NAMALWA (cell line): ENCODE results near the gene SPOUT1.
"Not testable (repeated sequence)": the region's sequence is repeated elsewhere in the genome, so short reads cannot be mapped to it uniquely, and the experiment has no call there.

Experiments
- DNase-seq: peaks from one replicate; pipeline ENCODE4 v3.0.0-alpha.2; 2015; ENCODE audit warnings: low spot score

The SPOUT1 gene, protein sequence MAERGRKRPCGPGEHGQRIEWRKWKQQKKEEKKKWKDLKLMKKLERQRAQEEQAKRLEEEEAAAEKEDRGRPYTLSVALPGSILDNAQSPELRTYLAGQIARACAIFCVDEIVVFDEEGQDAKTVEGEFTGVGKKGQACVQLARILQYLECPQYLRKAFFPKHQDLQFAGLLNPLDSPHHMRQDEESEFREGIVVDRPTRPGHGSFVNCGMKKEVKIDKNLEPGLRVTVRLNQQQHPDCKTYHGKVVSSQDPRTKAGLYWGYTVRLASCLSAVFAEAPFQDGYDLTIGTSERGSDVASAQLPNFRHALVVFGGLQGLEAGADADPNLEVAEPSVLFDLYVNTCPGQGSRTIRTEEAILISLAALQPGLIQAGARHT

DNA sequence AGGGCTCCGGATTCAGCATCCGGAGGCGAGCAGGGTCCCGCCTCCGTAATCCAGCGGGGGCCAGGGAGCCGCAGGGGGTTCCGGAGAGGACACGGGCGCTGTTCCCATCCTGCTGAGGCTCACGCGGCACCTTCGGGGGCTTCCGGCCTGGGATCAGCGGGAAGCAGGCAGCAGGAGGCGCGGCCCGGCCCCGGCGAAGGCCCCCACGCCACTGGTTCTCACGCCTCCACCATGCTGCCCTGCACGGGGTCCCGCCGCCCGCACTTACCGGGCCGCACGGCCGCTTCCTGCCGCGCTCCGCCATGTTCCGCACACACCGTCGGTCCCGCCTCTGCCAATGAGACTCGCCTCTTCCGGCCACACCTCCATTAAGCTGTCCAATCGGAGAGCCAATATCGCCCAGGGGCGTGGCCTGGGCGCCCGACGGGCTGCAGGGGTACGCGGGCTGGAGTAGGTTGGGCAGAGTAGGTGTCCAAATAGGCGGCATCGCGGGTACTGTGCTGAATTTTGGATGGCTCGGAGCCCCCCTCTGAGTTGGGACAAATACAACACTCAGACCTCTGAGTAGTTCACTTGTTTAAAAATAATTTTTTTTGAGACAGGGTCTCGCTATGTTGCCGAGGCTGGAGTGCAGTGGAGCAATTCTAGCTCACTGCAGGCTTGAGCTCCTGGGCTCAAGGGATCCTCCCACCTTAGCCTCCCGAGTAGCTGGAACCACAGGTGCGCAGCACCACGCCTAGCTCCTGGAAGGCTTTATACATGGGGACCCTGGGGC lies at the start of gene SPOUT1:
Gene SPOUT1, minus strand, starts transcription at position 318 of the 775 bp plus-strand sequence. Its CDS starts 14 bp downstream, at position 304.
- peak; percentile 98 for DNase-seq

DNA sequence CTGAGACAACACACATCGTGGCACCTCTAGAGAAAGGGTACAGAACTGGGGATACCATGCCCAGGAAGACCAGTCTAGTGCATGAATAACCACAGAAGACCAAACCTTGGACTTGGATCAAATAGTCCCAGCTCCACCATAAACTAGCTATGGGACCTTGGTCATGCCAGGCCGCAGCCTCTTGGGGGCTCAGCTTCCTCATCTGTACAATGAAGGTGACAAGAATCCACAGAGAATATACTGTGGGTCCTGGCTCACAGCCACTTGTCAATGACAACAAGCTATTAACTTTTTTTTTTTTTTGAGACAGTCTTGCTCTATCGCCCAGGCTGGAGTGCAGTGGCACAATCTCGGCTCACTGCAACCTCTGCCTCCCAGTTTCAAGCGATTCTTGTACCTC lies 48.3 kb upstream of the SPOUT1 start:
- peak; percentile 36 for DNase-seq

DNA sequence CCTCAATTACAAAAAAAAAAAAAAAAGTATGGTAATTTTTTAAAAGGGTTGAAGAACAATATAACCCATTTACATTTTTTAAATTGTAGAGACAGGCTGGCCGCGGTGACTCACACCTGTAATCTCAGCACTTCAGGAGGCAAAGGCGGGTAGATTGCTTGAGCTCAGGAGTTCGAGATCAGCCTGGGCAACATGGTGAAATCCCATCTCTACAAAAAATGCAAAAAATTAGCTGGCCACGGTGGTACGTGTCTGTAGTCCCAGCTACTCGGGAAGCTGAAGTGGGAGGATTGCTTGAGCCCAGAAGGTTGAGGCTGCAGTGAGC lies 41.3 kb upstream of the SPOUT1 start:
- not testable (repeated sequence) for DNase-seq

DNA sequence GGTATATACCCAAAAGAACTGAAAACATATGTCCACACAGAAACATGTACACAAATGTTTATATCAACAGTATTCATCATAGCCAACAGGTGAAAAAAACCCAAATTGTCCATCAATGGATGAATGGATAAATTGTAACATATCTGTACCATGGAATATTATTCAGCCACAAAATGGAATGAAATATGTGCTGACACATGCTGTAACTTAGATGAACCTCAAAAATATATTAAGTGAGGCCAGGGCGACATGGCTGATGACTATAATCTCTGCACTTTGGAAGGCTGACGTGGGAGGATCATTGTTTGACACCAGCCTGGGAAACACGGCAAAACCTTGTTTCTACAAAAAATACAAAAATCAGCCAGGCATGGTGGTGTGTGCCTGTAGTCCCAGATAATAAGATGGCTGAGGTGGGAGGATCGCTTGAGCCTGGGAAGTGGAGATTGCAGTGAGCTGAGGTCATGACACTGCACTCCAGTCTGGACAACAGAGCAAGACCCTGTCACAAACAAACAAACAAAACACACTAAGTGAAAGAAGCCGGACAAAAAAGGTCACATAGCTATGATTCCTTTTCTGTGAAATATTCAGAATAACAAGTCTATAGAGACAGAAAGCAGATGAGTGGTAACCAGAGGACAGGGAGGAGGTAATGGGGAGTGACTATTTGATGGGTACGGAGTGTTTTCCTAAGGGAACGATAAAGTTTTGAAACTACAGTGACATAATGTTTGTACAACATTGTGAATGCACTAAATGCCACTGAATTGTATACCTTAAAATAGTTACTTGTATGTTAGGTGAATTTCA lies 40.7 kb upstream of the SPOUT1 start:
- DNase-seq = no peak

DNA sequence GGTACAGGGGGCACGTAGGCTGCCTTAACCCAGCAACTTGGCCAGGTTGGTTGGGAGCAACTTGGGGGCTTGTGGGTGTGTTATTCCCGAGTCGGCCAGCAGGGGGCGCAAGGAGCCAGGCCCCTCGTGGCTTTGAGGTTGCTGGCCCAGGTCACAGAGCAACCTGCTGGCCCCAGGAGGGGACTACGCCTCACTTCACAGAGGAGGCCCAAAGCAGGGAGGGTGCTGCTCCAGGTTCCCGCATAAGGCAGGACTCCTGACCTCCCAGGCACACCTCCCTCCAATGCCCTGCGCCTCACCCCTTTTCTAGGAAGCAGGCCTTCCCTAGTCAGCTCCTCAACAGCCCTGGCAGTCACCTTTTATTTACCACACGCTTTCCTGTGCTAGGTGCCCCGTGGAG lies 34.1 kb upstream of the SPOUT1 start:
- DNase-seq = peak; percentile 86

DNA sequence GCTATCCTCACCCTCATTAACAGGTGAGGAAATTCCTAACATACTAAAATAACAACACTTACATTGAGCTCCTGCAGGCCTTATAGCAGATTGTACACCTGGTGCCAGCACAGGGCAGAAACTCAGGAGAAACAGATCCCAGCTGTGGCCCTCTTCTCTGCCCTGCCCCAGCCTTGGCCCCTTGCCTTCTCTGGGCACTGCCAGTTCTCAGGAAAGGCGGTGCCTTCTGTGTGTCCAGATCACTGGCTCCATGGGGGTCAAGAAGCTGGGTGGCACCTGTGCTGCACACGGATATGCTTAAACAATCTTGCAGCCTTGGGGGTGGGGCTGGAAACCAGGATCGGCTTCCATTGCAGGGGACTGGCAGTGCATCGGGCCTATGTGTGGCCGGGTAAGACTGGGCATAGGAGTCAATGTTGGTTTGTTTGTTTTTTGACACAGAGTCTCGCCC lies 32.8 kb upstream of the SPOUT1 start:
- DNase-seq = no peak

DNA sequence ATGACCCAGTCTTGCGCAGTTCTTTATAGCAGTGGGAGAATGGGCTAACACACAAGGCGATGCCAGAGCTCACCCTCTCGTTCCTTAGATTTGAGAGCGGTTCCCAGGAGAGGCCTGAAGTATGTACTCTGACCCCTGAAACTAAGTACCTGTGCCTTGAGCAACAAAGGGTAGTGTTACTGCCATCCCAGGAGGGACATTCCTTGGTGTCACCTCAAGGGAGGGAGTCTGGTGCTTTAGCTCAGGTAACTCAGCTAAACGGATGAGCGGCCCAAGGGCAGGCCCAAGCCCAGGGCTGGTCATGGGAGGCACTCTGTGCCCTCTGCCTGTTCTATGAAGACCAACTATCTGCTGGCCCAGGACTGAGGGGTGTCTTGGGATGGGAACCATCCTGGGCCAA lies 31.9 kb upstream of the SPOUT1 start:
- DNase-seq = no peak

DNA sequence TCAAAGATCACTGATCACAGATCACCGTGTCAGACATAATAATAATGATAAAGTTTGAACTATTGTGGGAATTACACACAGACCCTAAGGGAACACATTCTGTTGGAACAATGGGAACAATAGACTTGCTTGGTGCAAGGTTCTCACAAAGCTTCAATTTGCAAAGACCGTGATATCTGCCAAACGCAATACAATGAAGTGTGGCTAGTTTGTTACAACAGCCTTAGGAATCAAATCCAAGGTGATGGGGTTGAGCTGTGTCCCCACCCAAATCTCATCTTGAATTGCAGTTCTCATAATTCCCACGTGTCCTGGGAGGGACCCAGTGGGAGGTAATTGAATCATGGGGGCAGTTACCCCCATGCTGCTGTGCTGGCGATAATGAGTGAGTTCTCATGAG lies 31.3 kb upstream of the SPOUT1 start:
- no peak for DNase-seq

DNA sequence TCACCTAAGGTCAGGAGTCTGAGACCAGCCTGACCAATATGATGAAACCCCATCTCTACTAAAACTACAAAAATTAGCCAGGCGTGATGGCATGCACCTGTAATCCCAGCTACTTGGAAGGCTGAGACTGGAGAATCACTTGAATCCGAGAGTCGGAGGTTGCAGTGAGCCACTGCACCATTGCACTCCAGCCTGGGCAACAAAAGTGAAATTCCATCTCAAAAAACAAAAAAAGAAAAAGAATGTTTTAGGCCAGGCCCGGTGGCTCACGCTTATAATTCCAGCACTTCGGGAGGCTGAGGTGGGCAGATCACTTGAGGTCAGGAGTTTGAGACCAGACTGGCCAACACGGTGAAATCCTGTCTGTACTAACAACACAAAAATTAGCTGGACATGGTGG lies 28.9 kb upstream of the SPOUT1 start:
- DNase-seq = not testable (repeated sequence)

DNA sequence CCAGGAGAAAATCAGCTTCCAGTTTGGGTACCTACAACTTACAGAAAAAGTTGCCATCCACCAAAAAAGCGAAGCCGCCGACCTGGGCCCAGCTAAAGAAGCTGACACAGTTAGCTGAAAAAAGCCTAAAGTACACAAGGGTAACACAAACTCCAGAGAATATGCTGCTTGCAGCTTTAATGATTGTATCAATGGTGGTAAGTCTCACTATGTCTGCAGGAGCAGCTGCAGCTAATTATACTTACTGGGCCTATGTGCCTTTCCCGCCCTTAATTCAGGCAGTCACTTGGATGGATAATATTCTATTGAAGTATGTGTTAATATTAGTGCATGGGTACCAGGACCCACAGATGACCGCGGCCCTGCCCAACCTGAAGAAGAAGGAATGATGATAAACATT lies 24.9 kb upstream of the SPOUT1 start:
- not testable (repeated sequence) for DNase-seq

DNA sequence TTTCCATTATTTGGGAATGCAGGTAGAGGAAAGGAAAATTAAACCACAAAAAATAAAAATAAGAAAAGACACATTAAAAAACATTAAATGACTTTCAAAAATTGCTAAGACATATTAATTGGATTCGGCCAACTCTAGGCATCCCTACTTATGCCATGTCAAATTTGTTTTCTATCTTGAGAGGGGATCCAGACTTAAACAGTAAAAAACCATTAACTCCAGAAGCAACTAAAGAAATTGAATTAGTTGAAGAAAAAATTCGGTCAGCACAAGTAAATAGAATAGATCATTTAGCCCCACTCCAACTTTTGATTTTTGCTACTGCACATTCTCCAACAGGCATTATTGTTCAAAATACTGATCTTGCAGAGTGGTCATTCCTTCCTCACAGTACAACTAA lies 23.1 kb upstream of the SPOUT1 start:
- DNase-seq = not testable (repeated sequence)

DNA sequence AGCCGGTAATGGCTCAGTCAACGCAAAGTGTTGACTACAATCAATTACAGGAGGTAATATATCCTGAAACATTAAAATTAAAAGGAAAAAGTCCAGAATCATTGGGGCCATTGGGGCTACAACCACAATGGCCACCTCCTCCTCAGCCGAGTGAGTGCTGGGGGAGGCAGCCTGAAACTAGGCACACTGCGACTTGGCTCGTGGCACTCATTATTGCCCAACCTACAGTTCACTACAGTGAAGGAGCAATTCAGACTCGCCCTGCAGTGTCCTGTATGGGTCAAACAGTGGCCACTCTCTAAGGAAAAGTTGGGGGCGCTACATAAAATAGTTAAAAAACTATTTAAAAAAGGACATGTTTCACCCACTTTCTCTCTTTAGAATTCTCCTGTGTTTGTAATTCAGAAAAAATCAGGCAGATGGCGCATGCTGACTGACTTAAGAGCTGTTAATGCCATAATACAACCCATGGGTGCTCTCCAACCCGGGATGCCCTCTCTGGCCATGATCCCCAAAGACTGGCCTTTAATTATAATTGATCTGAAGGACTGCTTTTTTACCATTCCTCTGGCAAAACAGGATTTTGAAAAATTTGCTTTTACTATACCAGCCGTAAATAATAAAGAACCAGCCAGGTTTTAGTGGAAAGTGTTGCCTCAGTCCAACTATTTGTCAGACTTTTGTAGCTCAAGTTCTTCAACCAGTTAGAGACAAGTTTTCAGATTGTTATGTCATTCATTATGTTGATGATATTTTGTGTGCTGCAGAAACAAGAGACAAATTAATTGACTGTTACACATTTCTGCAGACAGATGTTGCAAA lies 22.4 kb upstream of the SPOUT1 start:
- peak; percentile 73 for DNase-seq

DNA sequence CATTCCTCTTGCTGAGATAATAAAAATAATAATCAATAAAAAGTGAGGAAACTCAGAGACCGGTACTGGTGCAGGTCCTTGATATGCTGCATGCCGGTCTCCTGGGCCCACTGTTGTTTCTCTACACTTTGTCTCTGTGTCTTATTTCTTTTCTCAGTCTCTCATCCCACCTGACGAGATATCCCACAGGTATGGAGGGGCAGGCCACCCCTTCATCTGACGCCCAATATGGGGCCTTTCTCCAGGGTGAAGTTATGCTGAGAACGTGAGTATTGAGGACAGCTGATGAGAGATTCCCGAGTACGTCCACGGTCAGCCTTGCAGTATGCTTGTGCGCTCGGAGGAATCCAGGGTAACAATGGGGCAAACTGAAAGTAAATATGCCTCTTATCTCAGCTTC lies 21.4 kb upstream of the SPOUT1 start:
- not testable (repeated sequence) for DNase-seq

DNA sequence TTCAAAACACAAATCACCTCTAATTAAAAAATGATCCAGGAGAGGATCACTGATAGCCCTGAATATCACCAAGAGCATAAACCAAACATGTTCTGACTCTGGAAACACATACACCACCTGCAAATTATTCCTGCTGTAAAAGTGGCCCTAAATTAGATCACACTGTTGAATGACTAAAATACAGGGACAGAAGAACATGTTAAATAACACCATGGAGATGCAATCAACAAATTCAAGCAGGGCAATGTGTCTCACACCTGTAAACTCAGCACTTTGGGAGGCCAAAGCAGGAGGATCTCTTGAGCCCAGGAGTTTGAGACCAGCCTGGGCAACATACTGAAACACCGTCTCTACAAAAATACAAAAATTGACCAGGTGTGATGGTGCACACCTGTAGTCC lies 18.2 kb upstream of the SPOUT1 start:
- DNase-seq = no peak

DNA sequence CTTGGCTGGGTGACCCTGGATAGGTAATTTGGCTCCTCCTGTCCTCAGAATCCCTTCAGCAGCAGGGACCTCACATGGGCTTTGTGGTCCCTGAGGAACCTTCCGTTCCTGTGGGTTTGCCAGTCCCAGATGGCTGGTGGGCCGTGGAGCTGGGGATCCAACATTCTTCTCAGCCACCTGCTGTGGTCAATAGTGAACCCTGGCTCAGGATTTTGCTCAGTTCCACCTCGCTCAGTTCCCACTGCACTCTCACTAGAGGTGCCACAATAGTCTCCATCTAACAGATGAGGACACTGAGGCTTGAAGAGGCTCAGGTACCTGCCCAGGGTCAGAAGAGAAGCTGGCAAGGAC lies 17.1 kb upstream of the SPOUT1 start:
- no peak for DNase-seq

DNA sequence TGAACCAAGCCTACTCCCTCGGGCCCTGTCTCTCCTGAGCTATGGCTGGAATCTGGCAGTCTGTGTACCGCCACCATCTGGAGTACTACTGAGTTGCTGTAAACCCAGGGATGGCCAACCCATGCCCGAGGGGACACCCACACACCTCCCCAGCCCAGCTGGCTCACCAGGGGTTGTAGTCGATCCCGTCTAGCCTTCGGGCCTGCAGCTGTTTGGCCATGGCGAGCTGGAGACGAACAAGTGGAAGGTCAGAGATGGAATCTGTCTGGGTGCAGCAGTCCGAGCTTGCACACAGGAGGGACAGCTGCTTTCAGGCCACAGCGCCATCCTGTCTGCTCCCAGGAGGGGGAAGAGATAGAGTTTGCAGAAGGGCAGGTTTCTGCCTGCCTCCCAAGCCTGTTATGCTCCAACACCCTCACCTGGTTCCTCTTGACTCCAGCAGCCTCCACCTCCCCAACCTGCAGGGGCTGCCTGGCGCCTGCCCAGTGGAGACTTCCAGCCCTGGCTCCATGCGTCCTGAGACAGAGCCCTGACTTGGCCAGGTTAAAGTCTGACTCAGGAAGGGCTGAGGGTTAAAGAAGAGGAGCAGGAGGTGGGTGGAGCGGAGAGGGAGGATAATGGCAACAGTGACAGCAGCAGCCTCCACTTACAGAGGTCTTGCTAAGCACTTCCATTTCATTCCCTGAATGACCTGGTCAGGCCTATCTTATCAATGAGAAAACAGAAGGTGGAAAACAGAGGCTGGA lies 15.8 kb upstream of the SPOUT1 start:
- DNase-seq = no peak

DNA sequence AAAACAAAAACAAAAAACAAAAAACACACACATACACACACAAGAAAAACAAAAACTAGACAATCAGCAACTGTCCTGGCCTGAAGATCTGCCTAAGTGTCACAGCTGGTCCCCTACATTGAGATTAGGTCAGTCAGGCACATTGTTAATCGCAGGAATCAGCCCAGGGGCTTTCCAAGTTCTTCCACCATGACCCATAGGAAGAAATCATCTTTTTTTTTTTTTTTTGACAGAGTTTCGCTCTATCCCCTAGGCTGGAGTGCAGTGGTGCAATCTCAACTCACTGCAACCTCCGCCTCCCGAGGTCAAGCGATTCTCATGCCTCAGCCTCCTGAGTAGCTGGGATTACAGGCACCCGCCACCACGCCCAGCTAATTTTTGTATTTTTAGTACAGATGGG lies 13.6 kb upstream of the SPOUT1 start:
- DNase-seq = not testable (repeated sequence)

DNA sequence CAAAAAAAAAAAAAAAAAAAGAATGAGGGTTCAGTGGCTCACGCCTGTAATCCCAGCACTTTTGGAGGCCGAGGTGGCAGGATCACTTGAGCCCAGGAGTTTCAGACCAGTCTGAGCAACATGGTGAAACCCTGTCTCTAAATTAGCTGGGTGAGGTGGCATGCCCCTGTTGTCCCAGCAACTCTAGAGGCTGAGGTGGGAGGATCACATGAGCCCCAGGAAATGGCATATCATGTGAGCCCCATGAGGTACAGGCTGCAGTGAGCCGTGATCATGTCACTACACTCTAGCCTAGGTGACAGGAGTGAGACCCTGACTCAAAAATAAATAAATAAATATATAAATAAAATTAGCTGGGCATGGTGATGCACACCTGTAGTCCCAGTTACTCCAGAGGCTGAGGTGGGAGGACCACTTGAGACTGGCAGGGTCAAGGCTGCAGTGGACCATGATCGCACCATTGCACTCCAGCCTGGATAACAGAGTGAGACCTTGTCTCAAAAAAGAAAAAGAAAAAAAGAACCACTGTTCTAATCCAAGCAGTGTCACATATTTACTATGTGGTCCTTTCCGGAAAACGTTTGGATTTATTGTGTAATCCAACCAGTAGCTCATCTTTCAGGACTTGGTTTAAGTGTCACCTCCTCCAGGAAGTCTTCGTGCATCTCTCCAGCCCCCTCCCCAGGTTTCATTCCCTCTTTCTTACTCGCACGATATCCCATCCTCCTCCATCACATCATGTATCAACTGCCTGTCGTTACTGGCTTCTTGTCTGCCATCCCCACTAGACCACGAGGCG lies 12.3 kb upstream of the SPOUT1 start:
- no peak for DNase-seq

DNA sequence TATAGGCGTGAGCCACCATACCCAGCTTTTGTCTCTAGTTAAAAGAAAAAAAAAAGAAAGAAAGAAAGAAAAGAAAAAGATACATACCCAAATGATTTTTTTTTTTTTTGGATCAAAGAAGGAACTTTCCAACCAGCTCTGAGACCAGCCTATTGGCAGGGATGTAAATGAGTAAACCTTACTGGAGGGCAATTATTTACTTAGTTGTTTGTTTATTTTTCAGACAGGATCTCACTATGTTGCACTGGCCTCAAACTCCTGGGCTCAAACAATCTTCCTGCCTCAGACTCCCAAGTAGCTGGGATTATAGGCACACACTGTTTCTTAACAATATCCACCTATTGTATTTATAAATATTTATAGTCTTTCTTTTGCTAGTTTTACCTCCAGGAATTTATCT lies 10.9 kb upstream of the SPOUT1 start:
- DNase-seq = no peak

DNA sequence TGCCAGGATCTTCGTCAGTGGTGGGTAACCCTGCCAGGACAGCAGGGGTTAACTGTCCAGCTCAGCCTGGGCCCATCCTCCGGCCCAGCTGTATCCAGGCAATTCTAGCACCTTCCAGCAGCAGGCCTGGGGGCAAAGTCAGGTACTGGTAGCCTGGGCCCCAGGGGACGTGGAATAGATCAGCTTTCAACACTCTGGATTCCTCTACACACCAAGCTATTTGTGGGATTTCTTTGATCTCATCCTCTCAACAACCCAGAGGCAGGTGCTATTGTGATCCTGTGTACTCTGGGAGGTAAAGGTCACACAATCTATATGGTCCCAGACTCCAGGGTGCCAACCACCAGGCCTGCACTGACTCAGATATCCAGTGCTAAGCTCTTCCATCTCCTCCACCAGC lies 8.7 kb upstream of the SPOUT1 start:
- no peak for DNase-seq
